Measurements from ENCODE around the gene KIAA1549. TPM values are rescaled to one million over a fixed set of nuclear protein-coding genes. Genes with fewer than 3 reads are reported as not detected.

Gene KIAA1549
- total and polyA plus RNA-seq, 4 donors: 0.13 to 0.89 (median 0.42) TPM

DNA sequence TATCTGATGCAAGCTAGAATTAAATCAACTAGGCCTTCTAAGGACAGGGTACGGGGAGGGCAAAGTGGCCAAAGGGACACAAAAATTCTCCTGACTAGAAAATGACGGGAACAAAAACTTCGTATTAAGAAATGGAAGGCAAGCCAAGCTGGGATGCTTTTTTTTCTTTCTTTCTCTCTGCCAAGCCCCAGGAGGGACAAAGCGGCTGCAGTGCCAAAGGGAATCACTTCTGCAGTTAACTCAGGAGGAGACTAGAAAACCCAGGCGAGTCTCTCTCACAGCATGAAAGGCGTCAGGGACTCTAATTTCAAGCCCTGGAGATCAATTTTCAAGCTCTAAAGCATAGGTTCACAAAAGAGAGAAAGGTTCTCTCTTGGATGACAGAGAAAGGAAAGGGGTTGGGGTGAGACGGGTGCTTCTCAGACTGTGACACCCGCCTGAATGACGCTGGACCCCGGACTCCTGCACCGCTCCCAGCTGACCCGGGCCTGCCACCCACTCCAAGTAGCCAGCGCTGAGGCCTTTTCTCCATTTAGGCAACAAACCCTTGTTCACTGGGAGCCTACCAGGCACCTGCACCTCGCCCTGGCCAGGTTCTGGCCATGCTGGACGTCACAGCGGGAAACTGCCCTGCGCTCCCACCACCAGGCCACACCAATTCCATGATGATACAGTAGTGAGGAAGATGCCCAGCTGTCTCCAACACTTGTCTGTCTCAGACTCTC, 56.5 kb downstream of the KIAA1549 start (continued):
- TF ChIP-seq ZBTB33 (IDR thresholded peaks at IDR 0.05) (no peak), TAF1 (conservative IDR thresholded peaks at IDR 0.05) (no peak), RAD21 (IDR thresholded peaks at IDR 0.05) (no peak)

DNA sequence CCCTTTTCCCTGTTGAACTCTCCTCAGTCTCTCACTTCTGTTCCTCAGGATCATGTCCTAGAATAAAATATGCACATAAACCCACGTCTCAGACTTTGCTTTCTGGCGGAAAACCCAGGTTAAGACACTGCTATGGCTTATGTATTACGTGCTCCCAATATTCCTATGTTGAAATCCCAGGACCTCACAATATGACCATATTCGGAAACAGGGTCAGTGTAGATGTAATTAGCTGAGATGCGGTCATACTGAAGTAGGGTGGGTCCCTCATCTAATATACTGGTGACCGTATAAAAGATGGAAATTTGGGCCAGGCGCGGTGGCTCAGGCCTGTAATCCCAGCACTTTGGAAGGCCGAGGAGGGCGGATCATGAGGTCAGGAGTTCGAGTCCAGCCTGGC, 59.9 kb downstream of the KIAA1549 start:
- H3K36me3 ChIP-seq (ENCODE audit: control insufficient read depth in 4 of 4, insufficient read depth in 3 of 4, low read depth in 1 of 4, low read length in 3 of 4): no peaks in the 10 kb centered on the region
- DNase-seq (ENCODE audit: low spot score): no peak
- no peaks in the 10 kb centered on the region for H3K27me3 ChIP-seq (ENCODE audit: control insufficient read depth in 4 of 4, insufficient read depth in 4 of 4, low read length in 3 of 4)
- H3K9me3 ChIP-seq (ENCODE audit: control insufficient read depth in 4 of 4, low read length in 3 of 4): no peaks in the 10 kb centered on the region
- H3K27ac ChIP-seq (ENCODE audit: low read depth in 1 of 2, low read length in 2 of 2): no peak overlapping the region
- 96% methylated on average over 11 of the region's 11 CpGs for WGBS
- no peak for TF ChIP-seq YY1 (IDR thresholded peaks at IDR 0.05)
- TF ChIP-seq, protein P1, sequence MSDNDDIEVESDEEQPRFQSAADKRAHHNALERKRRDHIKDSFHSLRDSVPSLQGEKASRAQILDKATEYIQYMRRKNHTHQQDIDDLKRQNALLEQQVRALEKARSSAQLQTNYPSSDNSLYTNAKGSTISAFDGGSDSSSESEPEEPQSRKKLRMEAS (IDR thresholded peaks at IDR 0.05): no peak
- no peak for TF ChIP-seq CTCF (IDR thresholded peaks at IDR 0.05; ENCODE audit: low read depth, low read length, missing input control)
- TF ChIP-seq, protein P2, sequence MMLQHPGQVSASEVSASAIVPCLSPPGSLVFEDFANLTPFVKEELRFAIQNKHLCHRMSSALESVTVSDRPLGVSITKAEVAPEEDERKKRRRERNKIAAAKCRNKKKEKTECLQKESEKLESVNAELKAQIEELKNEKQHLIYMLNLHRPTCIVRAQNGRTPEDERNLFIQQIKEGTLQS (IDR thresholded peaks at IDR 0.05): no peak
- TF ChIP-seq RAD21 (IDR thresholded peaks at IDR 0.05): no peak
- TF ChIP-seq TAF1 (conservative IDR thresholded peaks at IDR 0.05): no peak
- TF ChIP-seq HNF4G (IDR thresholded peaks at IDR 0.05): no peak
- no peak for TF ChIP-seq ZBTB33 (IDR thresholded peaks at IDR 0.05)
- TF ChIP-seq NR2F2 (IDR thresholded peaks at IDR 0.05): no peak
- H3K9ac ChIP-seq (ENCODE audit: low read depth in 1 of 2, low read length in 2 of 2): no peak overlapping the region
- no peaks in the 10 kb centered on the region for H3K4me1 ChIP-seq (ENCODE audit: control insufficient read depth in 4 of 4, insufficient read depth in 4 of 4, low read length in 3 of 4)
- H3K4me3 ChIP-seq (ENCODE audit: low read depth in 1 of 3, low read length in 3 of 3): no peak overlapping the region

DNA sequence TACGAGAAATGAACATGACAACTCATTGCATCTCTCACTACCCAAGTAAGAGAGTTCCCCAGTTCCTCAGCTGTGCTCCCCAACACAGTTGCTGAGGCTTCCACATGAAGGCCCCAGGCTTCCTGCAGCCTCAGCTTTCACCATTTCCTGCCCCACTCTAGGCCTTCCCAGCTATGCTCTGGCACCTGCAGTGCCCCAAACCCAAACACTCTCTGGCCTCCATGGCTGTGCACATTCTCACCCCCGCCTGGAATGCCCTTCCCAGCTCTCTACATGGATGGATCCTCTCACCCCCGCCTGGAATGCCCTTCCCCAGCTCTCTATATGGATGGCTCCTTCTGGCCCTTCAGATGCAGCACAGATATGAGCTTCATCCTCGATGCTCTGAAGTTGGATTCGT, 61.3 kb downstream of the KIAA1549 start:
- Histone ChIP-seq H3K27me3 (ENCODE audit: control insufficient read depth in 4 of 4, insufficient read depth in 4 of 4, low read length in 3 of 4) (no peaks in the 10 kb centered on the region), H3K9ac (ENCODE audit: low read depth in 1 of 2, low read length in 2 of 2) (no peak overlapping the region), H3K4me1 (ENCODE audit: control insufficient read depth in 4 of 4, insufficient read depth in 4 of 4, low read length in 3 of 4) (no peaks in the 10 kb centered on the region), H3K27ac (ENCODE audit: low read depth in 1 of 2, low read length in 2 of 2) (no peak overlapping the region), H3K4me3 (ENCODE audit: low read depth in 1 of 3, low read length in 3 of 3) (no peak overlapping the region), H3K9me3 (ENCODE audit: control insufficient read depth in 4 of 4, low read length in 3 of 4) (no peaks in the 10 kb centered on the region), H3K36me3 (ENCODE audit: control insufficient read depth in 4 of 4, insufficient read depth in 3 of 4, low read depth in 1 of 4, low read length in 3 of 4) (no peaks in the 10 kb centered on the region)
- DNase-seq (ENCODE audit: low spot score): no peak
- TF ChIP-seq CTCF (IDR thresholded peaks at IDR 0.05; ENCODE audit: low read depth, low read length, missing input control): no peak
- no peak for TF ChIP-seq YY1 (IDR thresholded peaks at IDR 0.05)
- TF ChIP-seq HNF4A (conservative IDR thresholded peaks at IDR 0.05): no peak
- no peak for TF ChIP-seq JUND (IDR thresholded peaks at IDR 0.05)
- no peak for TF ChIP-seq NR2F2 (IDR thresholded peaks at IDR 0.05)
- no peak for TF ChIP-seq FOXA2 (IDR thresholded peaks at IDR 0.05)
- TF ChIP-seq, protein P2 (IDR thresholded peaks at IDR 0.05): no peak
- TF ChIP-seq, protein P3, sequence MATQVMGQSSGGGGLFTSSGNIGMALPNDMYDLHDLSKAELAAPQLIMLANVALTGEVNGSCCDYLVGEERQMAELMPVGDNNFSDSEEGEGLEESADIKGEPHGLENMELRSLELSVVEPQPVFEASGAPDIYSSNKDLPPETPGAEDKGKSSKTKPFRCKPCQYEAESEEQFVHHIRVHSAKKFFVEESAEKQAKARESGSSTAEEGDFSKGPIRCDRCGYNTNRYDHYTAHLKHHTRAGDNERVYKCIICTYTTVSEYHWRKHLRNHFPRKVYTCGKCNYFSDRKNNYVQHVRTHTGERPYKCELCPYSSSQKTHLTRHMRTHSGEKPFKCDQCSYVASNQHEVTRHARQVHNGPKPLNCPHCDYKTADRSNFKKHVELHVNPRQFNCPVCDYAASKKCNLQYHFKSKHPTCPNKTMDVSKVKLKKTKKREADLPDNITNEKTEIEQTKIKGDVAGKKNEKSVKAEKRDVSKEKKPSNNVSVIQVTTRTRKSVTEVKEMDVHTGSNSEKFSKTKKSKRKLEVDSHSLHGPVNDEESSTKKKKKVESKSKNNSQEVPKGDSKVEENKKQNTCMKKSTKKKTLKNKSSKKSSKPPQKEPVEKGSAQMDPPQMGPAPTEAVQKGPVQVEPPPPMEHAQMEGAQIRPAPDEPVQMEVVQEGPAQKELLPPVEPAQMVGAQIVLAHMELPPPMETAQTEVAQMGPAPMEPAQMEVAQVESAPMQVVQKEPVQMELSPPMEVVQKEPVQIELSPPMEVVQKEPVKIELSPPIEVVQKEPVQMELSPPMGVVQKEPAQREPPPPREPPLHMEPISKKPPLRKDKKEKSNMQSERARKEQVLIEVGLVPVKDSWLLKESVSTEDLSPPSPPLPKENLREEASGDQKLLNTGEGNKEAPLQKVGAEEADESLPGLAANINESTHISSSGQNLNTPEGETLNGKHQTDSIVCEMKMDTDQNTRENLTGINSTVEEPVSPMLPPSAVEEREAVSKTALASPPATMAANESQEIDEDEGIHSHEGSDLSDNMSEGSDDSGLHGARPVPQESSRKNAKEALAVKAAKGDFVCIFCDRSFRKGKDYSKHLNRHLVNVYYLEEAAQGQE (IDR thresholded peaks at IDR 0.05): no peak
- TF ChIP-seq SP1 (IDR thresholded peaks at IDR 0.05): no peak
- 77% methylated on average over 5 of the region's 5 CpGs for WGBS
